ENCODE measurements around the gene VCL.

DNA sequence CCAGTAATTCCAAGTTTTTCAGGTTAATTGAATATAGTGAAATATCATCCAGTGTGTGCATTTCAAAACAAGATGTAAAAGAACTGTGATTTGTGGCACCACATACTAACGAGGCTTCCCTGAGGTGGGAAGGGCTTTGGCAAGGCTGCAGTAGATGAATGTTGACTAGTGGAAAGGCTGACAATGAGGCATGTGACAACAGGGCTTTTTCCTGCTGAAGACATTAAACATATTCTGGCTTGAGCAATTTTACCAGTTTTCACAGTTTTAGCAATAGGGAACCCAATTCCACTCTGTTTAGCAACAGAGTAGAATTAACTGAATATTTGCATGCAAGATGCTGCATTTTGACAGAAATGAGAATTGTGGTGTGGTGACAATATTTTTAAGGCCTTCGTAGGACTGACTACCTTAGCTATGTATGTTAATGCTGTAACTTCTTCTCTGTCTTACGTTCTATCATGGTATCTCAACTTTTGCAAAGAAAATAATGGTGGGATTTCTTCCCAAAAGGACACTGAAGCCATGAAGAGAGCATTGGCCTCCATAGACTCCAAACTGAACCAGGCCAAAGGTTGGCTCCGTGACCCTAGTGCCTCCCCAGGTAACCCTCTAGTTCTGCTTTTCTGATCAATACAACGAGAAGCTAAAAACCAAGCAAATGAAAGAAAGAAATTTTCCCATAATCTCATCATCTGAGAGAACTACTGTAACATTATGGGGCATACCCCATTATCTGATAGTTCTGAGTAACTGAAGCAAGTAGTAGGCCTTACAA, 84.2 kb downstream of the VCL start:
- TF ChIP-seq GATA3 (IDR thresholded peaks at IDR 0.05; ENCODE audit: low read depth, low read length), result no peak
- no peak for TF ChIP-seq GATA2 (IDR thresholded peaks at IDR 0.05; ENCODE audit: low read depth, low read length)

Data from SH-SY5Y (cell line).